ENCODE results near the gene MUC3A.
"Not testable (repeated sequence)": the region's sequence is repeated elsewhere in the genome, so short reads cannot be mapped to it uniquely, and the experiment has no call there.

GRCh38 chr7:100919335-100919734, 30.0 kb upstream of the MUC3A start:
- TF ChIP-seq, protein P1, sequence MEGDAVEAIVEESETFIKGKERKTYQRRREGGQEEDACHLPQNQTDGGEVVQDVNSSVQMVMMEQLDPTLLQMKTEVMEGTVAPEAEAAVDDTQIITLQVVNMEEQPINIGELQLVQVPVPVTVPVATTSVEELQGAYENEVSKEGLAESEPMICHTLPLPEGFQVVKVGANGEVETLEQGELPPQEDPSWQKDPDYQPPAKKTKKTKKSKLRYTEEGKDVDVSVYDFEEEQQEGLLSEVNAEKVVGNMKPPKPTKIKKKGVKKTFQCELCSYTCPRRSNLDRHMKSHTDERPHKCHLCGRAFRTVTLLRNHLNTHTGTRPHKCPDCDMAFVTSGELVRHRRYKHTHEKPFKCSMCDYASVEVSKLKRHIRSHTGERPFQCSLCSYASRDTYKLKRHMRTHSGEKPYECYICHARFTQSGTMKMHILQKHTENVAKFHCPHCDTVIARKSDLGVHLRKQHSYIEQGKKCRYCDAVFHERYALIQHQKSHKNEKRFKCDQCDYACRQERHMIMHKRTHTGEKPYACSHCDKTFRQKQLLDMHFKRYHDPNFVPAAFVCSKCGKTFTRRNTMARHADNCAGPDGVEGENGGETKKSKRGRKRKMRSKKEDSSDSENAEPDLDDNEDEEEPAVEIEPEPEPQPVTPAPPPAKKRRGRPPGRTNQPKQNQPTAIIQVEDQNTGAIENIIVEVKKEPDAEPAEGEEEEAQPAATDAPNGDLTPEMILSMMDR (IDR thresholded peaks at IDR 0.05): not testable (repeated sequence)
- TF ChIP-seq POLR2A (IDR thresholded peaks at IDR 0.05): not testable (repeated sequence)
